ENCODE results near the gene TMEM59L.

GRCh38 chr19:18636183-18636968, 23.7 kb downstream of the TMEM59L start:
- TF ChIP-seq CTCF (IDR thresholded peaks at IDR 0.05) (no peak), POLR2A (IDR thresholded peaks at IDR 0.05) (no peak)

All from adrenal gland (tissue), 5 donors.